Activated naive CD4-positive, alpha-beta T cell (primary cell): ENCODE results near the gene LOXHD1.

Experiments
- DNase-seq, 4 experiments: peaks; one replicate each; lab custom pipeline; 2025; lab: John Stamatoyannopoulos, UW

LOXHD1 gene

GRCh38 chr18:46676182-46676835 lies 19.3 kb upstream of the LOXHD1 start:
- no peak for DNase-seq

DNA sequence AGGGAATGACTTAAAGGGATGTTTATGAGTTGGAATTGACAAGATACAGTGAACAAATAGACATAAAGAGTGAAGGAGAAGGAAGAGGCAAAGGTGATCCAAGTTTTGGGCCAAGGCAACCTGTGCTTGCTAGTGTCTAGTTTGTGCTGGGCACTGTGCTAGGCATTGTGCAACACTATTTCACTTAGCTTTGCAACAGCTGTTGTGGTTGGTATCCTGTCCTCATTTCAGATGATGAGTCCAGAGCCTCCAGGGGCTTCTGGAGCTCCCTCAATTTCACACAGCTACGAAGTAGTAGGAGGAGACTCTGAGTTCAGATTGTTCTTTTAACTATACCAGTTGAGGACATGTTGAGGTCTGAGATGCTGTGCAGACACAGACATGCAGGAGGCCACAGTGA lies 18.1 kb upstream of the LOXHD1 start:
- no peak for DNase-seq

DNA sequence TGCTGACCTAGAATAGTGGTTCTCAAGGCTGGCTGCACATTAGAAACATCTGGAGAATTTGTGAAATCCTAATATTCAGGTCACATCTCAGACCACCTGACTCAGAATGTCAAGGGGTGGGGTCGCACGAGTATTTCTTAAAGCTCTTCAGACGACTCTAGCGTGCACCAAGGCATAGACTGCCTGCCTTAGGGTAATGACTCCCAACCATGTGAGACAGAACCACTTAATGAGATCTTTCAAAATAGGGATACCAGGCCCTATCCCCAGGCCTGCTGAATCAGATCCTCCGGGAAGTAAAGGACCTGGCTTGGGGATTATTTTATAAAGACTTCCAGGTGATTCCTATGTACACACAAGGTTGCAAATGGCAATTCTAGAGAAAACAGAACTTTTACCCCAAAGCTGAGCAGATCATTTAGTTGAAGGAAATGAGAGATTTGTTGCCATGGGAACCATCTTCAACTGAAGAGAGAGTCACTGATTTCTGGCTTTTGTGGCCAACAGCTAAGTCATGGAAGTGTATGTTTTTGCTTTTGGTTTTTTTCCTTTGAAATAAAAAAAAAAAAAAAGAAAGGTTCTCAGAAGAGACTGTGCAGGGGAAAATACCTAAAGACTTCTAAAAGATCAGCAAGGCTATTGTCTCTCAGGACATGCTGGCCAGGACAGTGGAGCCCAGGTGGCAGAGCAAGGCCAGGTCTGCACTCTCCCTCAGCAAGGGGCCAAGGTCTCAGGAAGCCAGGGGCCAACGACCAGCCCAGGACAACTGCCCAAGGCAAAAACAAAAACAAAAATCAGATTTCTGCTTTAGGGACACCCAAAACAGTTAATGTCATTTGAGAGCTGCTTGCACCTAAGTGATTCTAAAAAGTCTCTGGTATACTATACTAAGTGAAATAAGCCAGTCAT lies 15.3 kb upstream of the LOXHD1 start:
- no peak for DNase-seq

DNA sequence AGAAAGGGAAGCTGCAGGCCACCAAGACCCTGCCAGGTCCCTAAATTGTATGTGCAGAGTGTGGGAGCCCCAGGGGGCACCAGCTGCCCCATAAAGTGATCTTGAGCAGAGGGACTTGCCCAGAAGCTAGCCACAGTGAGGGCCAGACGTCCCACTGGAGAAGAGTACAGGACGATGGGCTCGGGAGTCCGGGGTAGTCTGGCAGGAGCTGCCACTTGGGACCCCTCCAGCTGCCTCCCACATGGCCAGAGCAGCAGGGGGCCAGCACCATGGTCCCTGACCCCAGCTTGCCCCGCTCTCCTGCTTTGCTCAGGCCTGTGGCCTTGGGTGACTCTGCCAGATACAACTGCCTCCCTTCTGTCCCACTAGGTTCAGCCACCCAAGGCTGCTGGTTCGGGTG lies 11.7 kb upstream of the LOXHD1 start:
- no peak for DNase-seq

DNA sequence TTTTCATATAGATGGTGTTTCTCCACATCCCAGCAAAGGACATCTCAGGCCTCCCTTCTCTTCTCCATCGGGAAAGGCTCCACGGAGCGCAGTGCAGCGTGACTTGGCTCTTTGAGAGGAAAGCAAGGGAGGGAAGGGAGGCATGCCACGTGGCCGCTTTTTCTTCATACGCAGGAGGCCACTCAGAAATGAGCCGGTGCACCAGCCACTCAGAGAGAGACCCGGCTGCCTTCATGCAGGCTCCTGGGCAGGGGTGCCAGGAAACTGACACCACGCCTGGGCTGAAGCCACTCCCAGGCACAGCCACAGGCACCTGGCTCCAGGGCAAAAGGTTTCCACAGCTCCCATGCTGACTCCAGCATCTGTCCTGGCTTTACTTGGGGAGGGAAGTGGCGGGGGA lies 11.1 kb upstream of the LOXHD1 start:
- no peak for DNase-seq

DNA sequence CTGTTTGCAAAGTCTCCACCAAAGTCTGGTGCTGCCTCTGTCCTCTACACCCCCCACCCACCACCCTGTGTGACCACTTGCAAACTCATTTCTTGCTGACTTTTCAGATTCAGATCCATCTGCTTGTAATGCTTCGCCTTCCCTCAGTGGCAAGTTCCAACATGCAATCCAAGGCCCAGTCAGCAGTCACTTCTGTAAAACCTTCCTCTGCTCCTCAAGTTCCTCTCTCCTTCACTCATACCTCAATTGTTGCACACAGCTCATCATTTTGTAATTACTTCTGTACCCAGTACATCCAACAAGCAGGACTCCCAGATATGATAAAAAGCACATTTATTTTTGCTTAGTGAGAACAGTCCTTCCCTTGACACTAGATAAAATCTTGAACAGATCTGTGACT lies 6.5 kb upstream of the LOXHD1 start:
- DNase-seq: no peak

GRCh38 chr18:46660957-46661749 lies 4.1 kb upstream of the LOXHD1 start:
- DNase-seq: no peak

- DNase-seq: no peak
These were observed 2.5 kb upstream of the LOXHD1 start for GRCh38 chr18:46659484-46659883.

DNA sequence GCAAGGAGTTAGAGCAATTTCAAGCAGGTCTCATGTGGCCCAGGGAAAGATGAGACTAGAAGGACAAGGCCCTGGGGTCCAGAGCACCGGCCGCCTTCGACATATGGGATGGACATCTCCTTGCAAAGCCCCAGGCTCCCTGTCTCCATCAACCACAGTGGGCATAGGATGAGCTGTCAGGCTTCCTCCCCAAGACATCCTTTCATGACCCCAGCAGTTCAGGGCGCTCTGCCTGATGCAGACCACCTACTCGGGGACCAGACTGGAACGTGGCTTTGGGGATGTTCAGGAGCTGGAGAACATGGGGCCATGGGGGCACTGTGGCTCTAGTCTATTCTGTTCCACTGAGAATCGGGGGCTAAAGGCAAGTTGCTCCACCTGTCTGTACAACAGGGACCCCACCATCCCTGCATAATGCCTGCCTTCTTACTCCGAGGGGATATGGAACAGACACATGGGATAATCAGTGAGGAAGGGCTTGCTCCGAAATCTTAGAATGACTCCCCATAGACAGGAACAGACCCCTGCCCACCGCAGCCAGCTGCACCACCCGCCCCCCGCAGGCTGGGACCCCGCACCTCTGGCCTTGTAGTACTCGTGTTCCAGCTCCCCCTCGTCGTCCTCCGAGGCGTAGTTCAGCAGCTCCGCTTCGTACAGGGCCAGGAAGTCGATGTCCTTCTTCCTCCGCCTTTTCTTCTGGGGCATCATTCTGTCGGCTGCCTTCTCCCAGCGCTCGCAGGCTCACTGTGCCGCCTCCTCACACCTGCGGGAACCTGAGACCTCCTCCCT lies 500 bp downstream of the LOXHD1 start:
- DNase-seq: no peak

DNA sequence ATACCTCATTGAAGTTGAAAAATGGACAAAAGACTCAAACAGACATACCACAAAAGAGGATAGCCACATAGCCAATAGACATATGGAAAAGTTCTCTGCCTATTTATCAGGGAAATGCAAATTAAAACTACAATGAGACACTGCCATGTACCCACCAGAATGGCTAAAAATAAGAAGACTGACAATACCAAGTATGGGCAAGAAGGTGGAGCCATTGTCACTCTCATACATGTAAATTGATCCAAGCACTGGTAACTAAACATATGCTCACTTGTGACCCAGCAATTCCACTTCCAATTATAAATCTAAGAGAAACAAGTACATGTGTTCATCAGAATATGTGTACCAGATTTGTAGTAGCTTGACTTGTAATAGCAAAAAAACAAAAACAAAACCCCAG lies 4.6 kb downstream of the LOXHD1 start:
- no peak for DNase-seq

DNA sequence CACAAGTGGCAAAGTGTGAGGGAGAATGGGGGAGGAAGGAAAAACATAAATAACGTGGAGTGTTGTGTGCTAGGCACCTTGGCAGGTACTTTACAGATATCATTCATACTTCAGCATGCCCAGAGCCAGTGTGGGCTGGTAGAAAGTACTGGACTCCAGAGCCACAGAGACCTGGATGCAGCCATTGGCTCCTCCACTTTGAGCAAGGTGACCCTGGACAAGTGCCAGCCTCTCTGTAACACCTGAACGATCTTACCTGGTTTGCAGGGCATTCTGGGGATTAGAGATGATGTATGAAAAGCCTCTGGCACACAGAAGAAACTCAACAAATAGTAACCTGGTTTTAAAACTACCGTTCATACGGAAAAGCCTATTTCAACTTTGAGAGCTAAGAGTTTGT lies 6.3 kb downstream of the LOXHD1 start:
- no peak for DNase-seq

GRCh38 chr18:46649071-46649862 lies 7.8 kb downstream of the LOXHD1 start:
- DNase-seq: no peak

- no peak for DNase-seq
These were observed 10.6 kb downstream of the LOXHD1 start for GRCh38 chr18:46646468-46646867.

GRCh38 chr18:46642561-46642960 lies 14.5 kb downstream of the LOXHD1 start:
- no peak for DNase-seq

DNA sequence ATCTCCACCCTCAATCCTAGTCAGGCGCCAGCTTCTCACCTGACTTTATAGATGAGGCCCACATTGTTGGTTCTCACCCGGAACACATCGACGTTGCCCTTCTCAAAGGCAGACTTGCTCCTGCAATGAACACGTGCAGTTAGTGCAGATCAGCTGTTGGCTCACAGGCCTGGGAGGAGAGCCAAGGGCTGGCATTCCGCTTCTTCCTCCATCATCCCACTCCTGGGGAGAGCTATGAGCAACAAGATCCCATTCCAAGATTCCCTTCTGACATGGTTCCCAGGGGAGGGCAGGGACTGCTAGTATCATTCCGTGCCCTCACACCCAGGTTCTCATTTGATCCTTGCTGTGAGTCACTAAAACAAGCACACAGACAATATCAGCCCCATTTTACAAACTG lies 15.1 kb downstream of the LOXHD1 start:
- DNase-seq: no peak

GRCh38 chr18:46639386-46639785 lies 17.6 kb downstream of the LOXHD1 start:
- DNase-seq: no peak

DNA sequence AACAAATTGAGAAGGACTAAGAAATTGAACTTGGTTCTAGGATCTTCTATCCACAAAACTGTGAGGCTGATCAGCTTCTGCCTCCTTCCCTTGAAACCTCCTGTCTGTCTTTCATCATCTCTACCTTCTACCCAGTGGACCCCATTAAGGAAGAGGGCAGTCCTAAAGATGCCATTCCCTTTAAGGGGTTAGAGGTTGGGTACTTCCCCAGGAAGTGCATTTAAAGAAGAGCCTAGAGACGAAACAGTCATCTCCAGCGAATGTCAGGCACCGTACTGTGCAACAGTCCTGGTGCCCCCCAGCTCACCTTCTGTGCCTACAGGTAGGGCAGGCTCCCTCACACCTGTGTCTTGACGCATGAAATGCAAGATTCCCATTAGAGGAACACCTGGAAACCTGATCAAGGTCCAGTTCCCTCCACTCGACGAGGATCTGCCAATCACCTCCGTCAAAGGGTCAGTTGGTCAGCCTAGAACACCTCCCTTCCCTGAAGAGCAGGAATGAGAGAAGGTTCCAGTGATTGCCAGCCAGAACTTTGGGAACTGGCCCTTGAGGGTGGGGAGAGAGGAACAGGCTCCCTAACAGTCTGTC lies 20.9 kb downstream of the LOXHD1 start:
- no peak for DNase-seq

DNA sequence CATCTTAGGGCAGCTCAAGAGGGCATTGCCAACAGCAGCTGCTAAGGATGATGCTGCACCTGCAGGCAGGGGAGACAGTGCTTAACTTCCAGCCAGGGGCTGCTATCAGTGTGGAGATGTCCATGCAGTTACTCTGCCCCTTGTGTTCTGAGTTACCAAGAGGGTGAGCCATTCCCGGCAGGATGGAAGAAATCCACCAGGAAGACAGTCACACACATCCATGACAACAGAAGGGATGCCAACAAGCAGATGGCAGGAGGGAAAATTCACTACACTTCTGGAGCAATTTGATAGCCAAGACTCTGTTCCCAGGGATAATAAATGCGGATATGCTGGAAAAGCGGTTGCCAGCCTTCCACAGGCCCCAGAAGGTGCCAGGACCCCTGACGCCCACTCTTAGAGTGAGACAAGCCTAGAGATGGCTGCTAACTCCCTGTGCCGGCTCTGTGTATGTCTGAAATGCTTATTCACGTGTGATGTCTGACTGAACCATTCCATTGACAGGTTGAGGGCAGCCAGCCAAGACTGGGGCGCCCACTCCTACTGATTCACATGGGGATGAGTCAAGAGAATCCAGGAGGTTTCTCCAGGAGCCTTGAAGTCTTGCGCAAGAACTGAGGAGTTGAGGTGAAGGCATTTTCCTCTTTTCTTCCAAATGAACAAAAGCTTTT lies 24.5 kb downstream of the LOXHD1 start:
- DNase-seq: no peak

- no peak for DNase-seq
These were observed 26.0 kb downstream of the LOXHD1 start for GRCh38 chr18:46630991-46631390.

GRCh38 chr18:46630160-46630559 lies 26.9 kb downstream of the LOXHD1 start:
- DNase-seq: no peak
